CD4-positive, alpha-beta T cell (primary cell): ENCODE measurements around the gene ENPP7. TPM values are rescaled to one million over a fixed set of nuclear protein-coding genes. Genes with fewer than 3 reads are reported as not detected.

Experiments used
- ATAC-seq: fragments of 200-7000 bp; cut with Tn5 transposase; one replicate; pipeline ENCODE4 v1.10.0; 2022; ENCODE audit warnings: mild to moderate bottlenecking; ENCODE audit not compliant: poor library complexity
- CTCF ChIA-PET: fragments of 350-600 bp; sonication (Branson Sonifier 250); formaldehyde crosslinking; loops from one replicate; lab custom pipeline; 2021; ENCODE audit warnings: antibody characterized with exemption, inconsistent platforms; lab: Charles Lee
- POLR2A ChIA-PET: fragments of 350-600 bp; sonication (Branson Sonifier 250); formaldehyde crosslinking; loops from one replicate; lab custom pipeline; 2021; ENCODE audit warnings: antibody characterized with exemption, inconsistent platforms; lab: Charles Lee
- DNase-seq, 14 experiments: peaks; one replicate each; pipeline ENCODE4 v3.0.0-alpha.2; 2013 to 2020; ENCODE audit warnings: mixed read lengths in 2 of 14
- H3K27ac ChIP-seq, 2 donors: one replicate each; pipeline versions ENCODE4 v1.5.1 to v1.7.0; 2013; ENCODE audit warnings: low read length in 2 of 2, low read depth in 1 of 2, mild to moderate bottlenecking in 1 of 2
- H3K27me3 ChIP-seq, 2 experiments: 1 replicate in 1 of 2; 2 replicates in 1 of 2; pipeline versions ENCODE4 v1.6.1 to v1.7.0; 2013; ENCODE audit warnings: low read length in 2 of 2, control low read depth in 1 of 2, mild to moderate bottlenecking in 1 of 2, moderate library complexity in 1 of 2; ENCODE audit not compliant: insufficient read depth in 2 of 2, control insufficient read depth in 1 of 2
- H3K36me3 ChIP-seq: one replicate; pipeline ENCODE4 v1.6.1; 2013; ENCODE audit warnings: low read length, control low read depth; ENCODE audit not compliant: insufficient read depth
- H3K4me1 ChIP-seq: one replicate; pipeline ENCODE4 v1.6.1; 2013; ENCODE audit warnings: low read length, control low read depth; ENCODE audit not compliant: insufficient read depth
- H3K4me3 ChIP-seq: one replicate; pipeline ENCODE4 v1.5.1; 2013; ENCODE audit warnings: mild to moderate bottlenecking, low read length, moderate library complexity
- H3K9me3 ChIP-seq, 2 experiments: 1 replicate in 1 of 2; 2 replicates in 1 of 2; pipeline versions ENCODE4 v1.6.1 to v1.7.0; 2013; ENCODE audit warnings: low read length in 2 of 2, mild to moderate bottlenecking in 2 of 2, control low read depth in 1 of 2, moderate library complexity in 1 of 2; ENCODE audit not compliant: control insufficient read depth in 1 of 2, insufficient read depth in 1 of 2
- H3K27ac Mint-ChIP-seq: one replicate; pipeline ENCODE4 v1.8.0; 2020; ENCODE audit warnings: mixed read lengths
- H3K27me3 Mint-ChIP-seq: one replicate; pipeline ENCODE4 v1.8.0; 2021; ENCODE audit warnings: mixed read lengths
- H3K36me3 Mint-ChIP-seq: one replicate; pipeline ENCODE4 v1.8.0; 2021; ENCODE audit warnings: low read depth, mixed read lengths
- H3K4me1 Mint-ChIP-seq: one replicate; pipeline ENCODE4 v1.8.0; 2021; ENCODE audit warnings: low read depth, mixed read lengths
- H3K4me3 Mint-ChIP-seq: one replicate; pipeline ENCODE4 v1.8.0; 2020; ENCODE audit warnings: mild to moderate bottlenecking, mixed read lengths
- H3K9me3 Mint-ChIP-seq: one replicate; pipeline ENCODE4 v1.8.0; 2020; ENCODE audit warnings: mixed read lengths
- intact Hi-C, 2 experiments: fragments of 100-400 bp; cut with DNase I in 1 of 2; cut with micrococcal nuclease in 1 of 2; formaldehyde crosslinking; loops; one replicate each; pipeline versions ENCODE4 v1.15.1 to v1.9.0; 2023 to 2025; cut with DNase I, micrococcal nuclease
- total RNA-seq, 174 experiments: library from RNA in 2 of 174; stranded (reverse) in 2 of 174; gene quantifications; one replicate each; pipeline ENCODE4 v1.2.3 and lab custom pipeline; 2021 to 2026
- TF ChIP-seq, protein P1 (sequence below): fragments of 200-600 bp; IDR thresholded peaks from one replicate; pipeline ENCODE4 v1.8.0; 2022; ENCODE audit warnings: antibody characterized with exemption, mild to moderate bottlenecking

The ENPP7 gene
- total RNA-seq, 2 experiments from 2014 or later: not detected

DNA sequence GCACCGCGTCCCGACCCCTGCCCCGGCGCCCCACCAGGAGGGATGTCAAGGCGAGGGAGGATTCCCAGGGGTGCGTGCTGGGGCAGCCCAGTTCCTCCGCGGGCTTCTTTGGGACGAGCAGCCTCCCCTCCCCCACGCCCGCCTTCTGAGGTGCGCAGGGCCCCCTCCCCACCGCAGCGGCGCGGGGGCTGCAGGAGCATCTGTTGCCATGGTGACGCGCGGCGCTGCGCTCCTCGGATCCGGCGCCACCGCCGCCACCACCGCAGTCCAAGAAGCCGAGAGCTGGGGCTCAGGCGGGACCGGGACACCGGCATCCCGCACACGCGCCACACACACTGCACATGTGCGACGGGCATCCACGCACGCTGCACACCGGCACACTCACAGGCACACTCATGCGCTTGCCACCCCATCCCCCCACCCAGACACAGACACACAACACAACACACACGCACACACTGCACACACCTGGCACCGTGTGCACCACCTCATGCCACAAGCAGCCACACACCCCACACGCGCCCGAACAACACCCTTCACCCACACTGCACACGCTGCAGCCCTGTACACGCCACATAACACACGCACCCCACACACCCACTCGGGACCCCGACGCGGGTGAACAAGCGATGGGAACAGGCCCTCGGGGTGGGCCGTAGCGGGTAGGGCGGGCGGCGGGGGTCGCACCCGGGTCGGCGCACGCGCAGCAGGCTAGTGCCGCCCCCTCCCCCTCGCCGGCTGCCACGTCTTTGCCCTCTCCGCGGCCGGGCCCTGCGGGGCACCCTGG lies 17.0 kb downstream of the ENPP7 start:
- ATAC-seq (peak; percentile 7), DNase-seq (peak in 3 of 14 experiments; percentile 10 to 56 (median 52))
- Mint-ChIP-seq H3K4me1 (peaks cover 19% of the 10 kb centered on the region), H3K27me3 (peaks cover 71% of the 10 kb centered on the region), H3K9me3 (no peaks in the 10 kb centered on the region), H3K4me3 (peak overlapping the region; percentile 54), H3K27ac (no peak overlapping the region), H3K36me3 (no peaks in the 10 kb centered on the region)
- CTCF ChIA-PET: interaction anchor here (1.0 to 1.5 kb wide), 2 partner anchors 63 to 101 kb away, joined by 3 read pairs; no protein-coding TSS in a partner anchor
- TF ChIP-seq, protein P1, sequence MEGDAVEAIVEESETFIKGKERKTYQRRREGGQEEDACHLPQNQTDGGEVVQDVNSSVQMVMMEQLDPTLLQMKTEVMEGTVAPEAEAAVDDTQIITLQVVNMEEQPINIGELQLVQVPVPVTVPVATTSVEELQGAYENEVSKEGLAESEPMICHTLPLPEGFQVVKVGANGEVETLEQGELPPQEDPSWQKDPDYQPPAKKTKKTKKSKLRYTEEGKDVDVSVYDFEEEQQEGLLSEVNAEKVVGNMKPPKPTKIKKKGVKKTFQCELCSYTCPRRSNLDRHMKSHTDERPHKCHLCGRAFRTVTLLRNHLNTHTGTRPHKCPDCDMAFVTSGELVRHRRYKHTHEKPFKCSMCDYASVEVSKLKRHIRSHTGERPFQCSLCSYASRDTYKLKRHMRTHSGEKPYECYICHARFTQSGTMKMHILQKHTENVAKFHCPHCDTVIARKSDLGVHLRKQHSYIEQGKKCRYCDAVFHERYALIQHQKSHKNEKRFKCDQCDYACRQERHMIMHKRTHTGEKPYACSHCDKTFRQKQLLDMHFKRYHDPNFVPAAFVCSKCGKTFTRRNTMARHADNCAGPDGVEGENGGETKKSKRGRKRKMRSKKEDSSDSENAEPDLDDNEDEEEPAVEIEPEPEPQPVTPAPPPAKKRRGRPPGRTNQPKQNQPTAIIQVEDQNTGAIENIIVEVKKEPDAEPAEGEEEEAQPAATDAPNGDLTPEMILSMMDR: no peak
- H3K36me3 ChIP-seq: no peaks in the 10 kb centered on the region
- POLR2A ChIA-PET: no interaction called here
- H3K9me3 ChIP-seq: peaks cover 0 to 5% of the 10 kb centered on the region in 2 experiments
- H3K27ac ChIP-seq: no peak overlapping the region
- intact Hi-C loops: loop anchor here in 1 of 2 experiments (2.0 to 5.0 kb wide), 4 partner anchors 50 to 249 kb away; partner anchors contain the start of gene CBX8
- peaks cover 44 to 53% of the 10 kb centered on the region in 2 experiments for H3K27me3 ChIP-seq
- H3K4me1 ChIP-seq: peaks cover 28% of the 10 kb centered on the region
- no peak overlapping the region for H3K4me3 ChIP-seq

DNA sequence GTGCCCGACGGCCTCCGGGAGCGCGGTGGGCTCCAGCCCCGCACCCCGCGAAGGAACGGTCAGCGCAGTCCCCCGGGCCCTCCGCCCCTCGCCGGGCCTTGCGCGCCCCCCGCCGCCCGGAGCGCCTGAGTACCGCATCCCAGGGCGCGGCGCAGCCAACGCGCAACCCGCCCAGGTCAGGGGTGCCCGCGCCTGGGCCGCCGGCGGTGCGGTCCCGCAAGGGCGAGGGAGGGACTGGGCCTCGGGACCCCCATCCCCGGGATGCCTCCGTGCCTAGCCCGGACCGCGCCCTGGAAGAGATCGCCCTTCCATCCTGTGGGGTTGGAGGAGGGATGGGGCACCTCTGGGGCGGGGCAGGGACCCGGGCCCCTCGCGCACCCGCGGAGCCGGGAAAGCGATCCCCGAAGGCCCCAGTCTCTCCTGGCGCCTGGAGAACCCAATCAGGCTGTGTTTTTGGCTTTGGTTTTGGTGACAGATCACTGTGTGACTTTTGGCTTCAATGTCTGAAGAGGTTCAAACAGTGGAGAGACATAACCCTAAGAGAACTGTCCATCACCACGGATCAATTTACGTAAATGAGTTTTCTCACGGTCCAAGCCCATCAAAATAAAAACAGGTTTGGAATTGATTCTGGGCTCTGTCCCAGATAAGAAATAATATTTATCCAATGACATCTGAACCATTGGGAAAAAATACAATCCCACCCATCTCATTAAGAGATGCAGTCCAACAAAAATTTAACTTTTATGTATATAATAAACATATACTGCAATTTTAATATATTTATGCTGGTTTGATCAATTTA lies 17.8 kb downstream of the ENPP7 start:
- Histone ChIP-seq H3K27me3 (peaks cover 43 to 54% of the 10 kb centered on the region in 2 experiments), H3K4me3 (no peak overlapping the region), H3K9me3 (peaks cover 0 to 5% of the 10 kb centered on the region in 2 experiments), H3K36me3 (no peaks in the 10 kb centered on the region), H3K4me1 (peaks cover 28% of the 10 kb centered on the region), H3K27ac (no peak overlapping the region)
- Mint-ChIP-seq H3K9me3 (no peaks in the 10 kb centered on the region), H3K4me3 (no peak overlapping the region), H3K27ac (no peak overlapping the region), H3K27me3 (peaks cover 70% of the 10 kb centered on the region), H3K36me3 (no peaks in the 10 kb centered on the region), H3K4me1 (peaks cover 19% of the 10 kb centered on the region)
- TF ChIP-seq, protein P1: no peak
- ATAC-seq (no peak), DNase-seq (no peak)
- POLR2A ChIA-PET: interaction anchor here (0.8 kb wide), 1 partner anchor 48 kb away, joined by 3 read pairs; the partner anchor contains the start of gene CBX8
- CTCF ChIA-PET: no interaction called here
- intact Hi-C loops: loop anchor here in 1 of 2 experiments (5.0 kb wide), 2 partner anchors 49 to 64 kb away; partner anchors contain the start of gene CBX8

DNA sequence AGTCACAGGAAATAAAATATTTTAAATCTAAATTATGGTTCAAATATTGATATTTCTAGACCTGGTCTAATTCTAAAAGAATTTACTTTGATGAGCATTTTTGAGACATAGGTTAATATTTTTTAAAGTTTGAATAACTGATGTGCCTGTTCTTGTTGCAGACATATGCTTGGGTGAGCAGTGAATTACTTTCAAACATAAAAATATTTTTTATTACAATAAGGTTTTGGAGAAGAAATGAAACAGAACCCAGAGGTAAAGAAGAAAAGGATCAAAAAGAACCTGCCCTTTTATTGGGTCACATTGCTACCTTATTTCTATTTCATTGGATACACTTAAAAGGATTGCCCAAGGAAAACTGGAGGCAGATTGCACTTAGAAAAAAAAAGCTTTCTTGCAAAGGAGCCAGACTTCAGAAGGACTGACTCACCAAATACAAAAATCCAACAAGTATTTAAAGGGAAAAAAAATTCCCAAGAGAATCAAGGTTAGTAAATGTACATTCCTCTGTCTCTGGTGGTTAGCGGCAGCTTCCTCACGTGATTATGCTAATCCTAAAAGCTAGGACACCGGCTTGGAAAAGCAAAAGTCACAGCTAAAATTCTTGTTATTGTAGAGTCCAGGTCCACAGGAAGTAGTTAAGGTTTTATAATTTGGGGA lies 18.5 kb downstream of the ENPP7 start:
- peaks cover 0 to 5% of the 10 kb centered on the region in 2 experiments for H3K9me3 ChIP-seq
- no peaks in the 10 kb centered on the region for H3K36me3 Mint-ChIP-seq
- peaks cover 44 to 54% of the 10 kb centered on the region in 2 experiments for H3K27me3 ChIP-seq
- intact Hi-C loops: loop anchor here in 1 of 2 experiments (5.0 kb wide), 2 partner anchors 48 to 63 kb away; partner anchors contain the start of gene CBX8
- DNase-seq (no peak), ATAC-seq (no peak)
- ChIA-PET POLR2A (interaction anchor here (0.8 kb wide), 1 partner anchor 47 kb away, joined by 3 read pairs; the partner anchor contains the start of gene CBX8), CTCF (no interaction called here)
- H3K4me3 ChIP-seq: no peak overlapping the region
- H3K9me3 Mint-ChIP-seq: no peaks in the 10 kb centered on the region
- H3K4me1 ChIP-seq: peaks cover 28% of the 10 kb centered on the region
- H3K27me3 Mint-ChIP-seq: peaks cover 69% of the 10 kb centered on the region
- TF ChIP-seq, protein P1: no peak
- H3K27ac ChIP-seq: no peak overlapping the region
- no peak overlapping the region for H3K4me3 Mint-ChIP-seq
- H3K4me1 Mint-ChIP-seq: peaks cover 19% of the 10 kb centered on the region
- no peak overlapping the region for H3K27ac Mint-ChIP-seq
- H3K36me3 ChIP-seq: no peaks in the 10 kb centered on the region
